Astrocyte (in vitro differentiated cells and primary cell): ENCODE results near the gene CSF1R. TPM values are rescaled to one million over a fixed set of nuclear protein-coding genes. Genes with fewer than 3 reads are reported as not detected.

ENCODE experiments used
- DNase-seq: peaks from one replicate; pipeline ENCODE4 v3.0.0-alpha.2; 2010; ENCODE audit warnings: low read depth
- FAIRE-seq: peaks from 2 replicates; lab custom pipeline; 2011; peaks lifted over from hg19 to GRCh38; lab: Jason Lieb, UNC
- H2AFZ ChIP-seq: 2 replicates; pipeline ENCODE4 v1.6.0; 2012; ENCODE audit warnings: low read depth, low read length, inconsistent platforms
- H3K27ac ChIP-seq: 2 replicates; pipeline ENCODE4 v1.5.1; 2011; ENCODE audit warnings: low read depth, low read length, inconsistent platforms
- H3K27me3 ChIP-seq: 2 replicates; pipeline ENCODE4 v1.6.0; 2011; ENCODE audit warnings: low read length, inconsistent platforms; ENCODE audit not compliant: insufficient read depth
- H3K36me3 ChIP-seq: 2 replicates; pipeline ENCODE4 v1.5.1; 2011; ENCODE audit warnings: low read length, inconsistent platforms; ENCODE audit not compliant: insufficient read depth
- H3K4me1 ChIP-seq: 2 replicates; pipeline ENCODE4 v1.5.1; 2011; ENCODE audit warnings: low read length, inconsistent platforms; ENCODE audit not compliant: insufficient read depth
- H3K4me2 ChIP-seq: 2 replicates; pipeline ENCODE4 v1.6.0; 2012; ENCODE audit warnings: low read length, inconsistent platforms
- H3K4me3 ChIP-seq: 2 replicates; pipeline ENCODE4 v1.5.1; 2011; ENCODE audit warnings: low read depth, mild to moderate bottlenecking, low read length, inconsistent platforms; ENCODE audit not compliant: insufficient read depth
- H3K79me2 ChIP-seq: 2 replicates; pipeline ENCODE4 v1.6.0; 2012; ENCODE audit warnings: mild to moderate bottlenecking, low read length, inconsistent platforms; ENCODE audit not compliant: insufficient read depth
- H3K9ac ChIP-seq: 2 replicates; pipeline ENCODE4 v1.6.0; 2012; ENCODE audit warnings: mild to moderate bottlenecking, low read length, inconsistent platforms
- H3K9me3 ChIP-seq: 2 replicates; pipeline ENCODE4 v1.5.1; 2012; ENCODE audit warnings: low read depth, mild to moderate bottlenecking, low read length, inconsistent platforms; ENCODE audit not compliant: insufficient read depth
- H4K20me1 ChIP-seq: 2 replicates; pipeline ENCODE4 v1.6.0; 2012; ENCODE audit warnings: low read length, inconsistent platforms; ENCODE audit not compliant: insufficient read depth
- H3K27ac Mint-ChIP-seq: one replicate; pipeline ENCODE4 v1.8.0; 2021; ENCODE audit warnings: mild to moderate bottlenecking, mixed read lengths; ENCODE audit not compliant: unreplicated experiment
- H3K27me3 Mint-ChIP-seq: one replicate; pipeline ENCODE4 v1.8.0; 2021; ENCODE audit warnings: low read depth, mixed read lengths; ENCODE audit not compliant: unreplicated experiment
- H3K36me3 Mint-ChIP-seq: one replicate; pipeline ENCODE4 v1.8.0; 2021; ENCODE audit warnings: low read depth, mixed read lengths; ENCODE audit not compliant: unreplicated experiment
- H3K4me1 Mint-ChIP-seq: one replicate; pipeline ENCODE4 v1.8.0; 2021; ENCODE audit warnings: low read depth, mixed read lengths; ENCODE audit not compliant: unreplicated experiment
- H3K4me3 Mint-ChIP-seq: one replicate; pipeline ENCODE4 v1.8.0; 2021; ENCODE audit warnings: mild to moderate bottlenecking, moderate library complexity, mixed read lengths; ENCODE audit not compliant: unreplicated experiment
- H3K9me3 Mint-ChIP-seq: one replicate; pipeline ENCODE4 v1.8.0; 2021; ENCODE audit warnings: mild to moderate bottlenecking, mixed read lengths; ENCODE audit not compliant: unreplicated experiment
- CTCF ChIP-seq: IDR thresholded peaks from 2 replicates; pipeline ENCODE4 v1.5.1; 2011; ENCODE audit warnings: low read depth, mild to moderate bottlenecking, inconsistent platforms, low read length, moderate library complexity; ENCODE audit not compliant: insufficient read depth
- EZH2 ChIP-seq: IDR thresholded peaks from 2 replicates; pipeline ENCODE4 v1.6.1; 2012; ENCODE audit warnings: mild to moderate bottlenecking, low read length, inconsistent platforms; ENCODE audit not compliant: insufficient read depth
- total RNA-seq: library from RNA; stranded (reverse); gene quantifications from 2 replicates; pipeline ENCODE4 v1.2.1, GENCODE V29; 2021

The CSF1R gene
- total RNA-seq, 1 donor from 2014 or later = 1.4 TPM

- Mint-ChIP-seq H3K36me3 (peaks cover 18% of the 10 kb centered on the region), H3K4me1 (peaks cover 14% of the 10 kb centered on the region), H3K4me3 (no peak overlapping the region), H3K9me3 (no peaks in the 10 kb centered on the region), H3K27me3 (no peaks in the 10 kb centered on the region), H3K27ac (no peak overlapping the region)
- FAIRE-seq = no peak
- no peak overlapping the region for H3K4me3 ChIP-seq
- no peak for TF ChIP-seq CTCF
- TF ChIP-seq EZH2 = no peak
- no peak overlapping the region for H3K27ac ChIP-seq
- H3K9ac ChIP-seq = no peak overlapping the region
- no peaks in the 10 kb centered on the region for H3K27me3 ChIP-seq
- peaks cover 12% of the 10 kb centered on the region for H3K4me1 ChIP-seq
- no peak overlapping the region for H3K4me2 ChIP-seq
- H3K79me2 ChIP-seq = peaks cover 91% of the 10 kb centered on the region
- H4K20me1 ChIP-seq = peaks cover 76% of the 10 kb centered on the region
- H3K36me3 ChIP-seq = peaks cover 51% of the 10 kb centered on the region
- H2AFZ ChIP-seq = no peak overlapping the region
- H3K9me3 ChIP-seq = no peaks in the 10 kb centered on the region
- DNase-seq = no peak
Measured at GRCh38 chr5:150007050-150007449, 79.3 kb downstream of the CSF1R start.

GRCh38 chr5:150006318-150006717, 80.0 kb downstream of the CSF1R start:
- Mint-ChIP-seq H3K27me3 (no peaks in the 10 kb centered on the region), H3K4me1 (peaks cover 16% of the 10 kb centered on the region), H3K4me3 (no peak overlapping the region), H3K27ac (no peak overlapping the region), H3K36me3 (peaks cover 15% of the 10 kb centered on the region), H3K9me3 (no peaks in the 10 kb centered on the region)
- H3K9ac ChIP-seq = no peak overlapping the region
- H3K4me1 ChIP-seq = peaks cover 15% of the 10 kb centered on the region
- peaks cover 82% of the 10 kb centered on the region for H4K20me1 ChIP-seq
- no peaks in the 10 kb centered on the region for H3K27me3 ChIP-seq
- FAIRE-seq (no peak), DNase-seq (no peak)
- no peak overlapping the region for H3K4me3 ChIP-seq
- H2AFZ ChIP-seq = no peak overlapping the region
- no peaks in the 10 kb centered on the region for H3K9me3 ChIP-seq
- TF ChIP-seq EZH2 (no peak), CTCF (no peak)
- peaks cover 47% of the 10 kb centered on the region for H3K36me3 ChIP-seq
- H3K4me2 ChIP-seq = no peak overlapping the region
- H3K27ac ChIP-seq = no peak overlapping the region
- peaks cover 98% of the 10 kb centered on the region for H3K79me2 ChIP-seq

Other genes starting within 250 kb of the CSF1R start
- 0.14 and 0.17 TPM in 2 replicates for gene PDE6A, start 141.8 kb downstream of the CSF1R start, total RNA-seq
- 19.8 and 25.2 TPM in 2 replicates for gene SLC26A2, start 125.8 kb downstream of the CSF1R start, total RNA-seq
- gene TIGD6, start 85.9 kb downstream of the CSF1R start, total RNA-seq = 5.5 and 6.2 TPM in 2 replicates
- 58.1 and 58.6 TPM in 2 replicates for gene HMGXB3, start 85.8 kb downstream of the CSF1R start, total RNA-seq
- gene PDGFRB, start 69.3 kb upstream of the CSF1R start, total RNA-seq = 78.8 and 96.6 TPM in 2 replicates
- gene CDX1, start 80.2 kb upstream of the CSF1R start, total RNA-seq = 0.50 TPM in 1 of 2 replicates, not detected in the other
- gene SLC6A7, start 103.5 kb upstream of the CSF1R start, total RNA-seq = not detected in 2 replicates
- gene CAMK2A, start 203.2 kb upstream of the CSF1R start, total RNA-seq = 1.2 and 1.6 TPM in 2 replicates
- gene ARSI, start 216.4 kb upstream of the CSF1R start, total RNA-seq = 21.4 and 23.0 TPM in 2 replicates